Kidney capillary endothelial cell (primary cell): Measurements from ENCODE around the gene PGBD1.
A peak's percentile ranks its signal among the peaks of the same experiment; 100 is the strongest.

ENCODE experiments used
- DNase-seq: peaks from one replicate; pipeline ENCODE4 v3.0.0-alpha.2; 2018; ENCODE audit warnings: low spot score

Gene PGBD1

DNA sequence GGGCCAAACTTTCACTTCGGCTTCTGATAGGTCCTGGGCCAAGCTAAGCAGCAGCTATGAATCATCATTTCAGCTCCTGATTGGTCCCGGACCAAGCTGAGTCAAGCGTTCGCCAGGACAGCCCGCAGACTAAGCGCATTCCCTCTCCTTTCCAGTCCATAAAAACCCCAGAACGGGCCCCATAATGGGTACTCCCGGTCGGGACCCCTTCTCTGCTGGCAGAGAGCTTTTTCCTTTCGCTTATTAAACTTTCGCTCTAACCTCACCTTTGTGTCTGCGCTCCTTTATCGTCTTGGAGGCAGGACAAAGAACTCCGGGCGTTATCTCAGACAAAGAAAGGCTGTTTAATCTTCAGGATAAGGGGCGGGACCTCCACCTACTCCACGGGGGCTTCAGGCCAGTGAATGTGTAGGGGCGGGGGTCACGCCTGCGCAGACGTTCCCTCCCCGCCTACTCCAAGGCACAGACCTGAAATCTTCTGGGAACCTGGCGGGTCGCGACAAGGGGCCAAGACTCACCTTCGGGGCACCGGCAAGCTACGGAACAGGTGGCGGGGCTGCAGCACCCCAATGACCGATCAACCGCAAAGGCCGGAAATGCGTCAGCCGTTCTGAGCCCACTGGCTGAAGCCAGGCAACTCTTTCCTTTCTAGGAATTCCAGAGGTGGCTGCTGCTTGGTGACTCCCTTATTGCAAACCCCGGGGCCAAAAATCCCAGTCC is 54.4 kb downstream of the PGBD1 start, which contains the start of gene ZSCAN31:
Gene ZSCAN31, minus strand, starts transcription at position 585 of the 720 bp plus-strand sequence. CDS start 6,465 bp downstream, outside the sequence.
- peak; percentile 95 for DNase-seq

- peak; percentile 23 for DNase-seq
These were observed 55.1 kb downstream of the PGBD1 start for GRCh38 chr6:28336284-28337120.

- no peak for DNase-seq
These were observed 55.7 kb downstream of the PGBD1 start for GRCh38 chr6:28337121-28337520.

- DNase-seq, result no peak
These were observed 59.1 kb downstream of the PGBD1 start for GRCh38 chr6:28340310-28341095.

GRCh38 chr6:28343898-28344677 is 62.7 kb downstream of the PGBD1 start:
- no peak for DNase-seq

DNA sequence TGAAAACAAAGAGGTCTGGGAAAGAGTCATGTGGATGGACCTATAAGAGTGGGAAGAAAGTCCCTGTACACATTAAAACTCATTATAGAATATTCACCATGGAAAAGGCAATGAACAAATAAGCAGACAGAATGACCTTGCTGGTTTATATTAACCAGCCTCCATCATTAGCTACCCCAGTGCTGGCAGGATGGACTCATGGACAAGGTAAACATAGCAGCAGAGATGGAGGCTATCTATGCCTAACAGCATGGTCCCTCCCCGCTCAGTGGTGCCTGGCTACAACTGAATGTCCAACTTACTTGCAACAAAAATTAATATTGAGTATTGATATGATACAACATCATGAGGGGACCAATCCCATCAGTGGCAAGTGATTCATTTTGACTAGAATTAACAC is 63.8 kb downstream of the PGBD1 start:
- DNase-seq, result no peak

DNA sequence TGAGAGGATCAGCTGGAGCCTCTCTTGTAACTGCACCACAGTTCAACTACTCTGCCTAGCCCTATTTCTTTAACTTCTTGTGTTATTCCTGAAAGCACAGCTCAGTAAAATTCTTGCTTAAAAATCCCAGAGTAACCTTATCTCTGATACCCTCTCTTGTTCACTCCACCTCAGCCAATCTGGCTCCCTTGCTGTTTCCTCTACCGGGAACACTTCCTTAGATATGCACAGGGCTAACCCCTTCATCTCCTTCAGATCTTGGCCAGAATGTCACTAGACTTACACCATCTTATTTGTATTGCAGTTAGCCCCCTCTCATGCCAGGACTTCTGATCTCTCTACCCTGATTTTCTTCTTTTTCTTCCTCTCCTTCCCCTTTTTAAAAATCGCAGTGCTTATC is 65.7 kb downstream of the PGBD1 start:
- no peak for DNase-seq

DNA sequence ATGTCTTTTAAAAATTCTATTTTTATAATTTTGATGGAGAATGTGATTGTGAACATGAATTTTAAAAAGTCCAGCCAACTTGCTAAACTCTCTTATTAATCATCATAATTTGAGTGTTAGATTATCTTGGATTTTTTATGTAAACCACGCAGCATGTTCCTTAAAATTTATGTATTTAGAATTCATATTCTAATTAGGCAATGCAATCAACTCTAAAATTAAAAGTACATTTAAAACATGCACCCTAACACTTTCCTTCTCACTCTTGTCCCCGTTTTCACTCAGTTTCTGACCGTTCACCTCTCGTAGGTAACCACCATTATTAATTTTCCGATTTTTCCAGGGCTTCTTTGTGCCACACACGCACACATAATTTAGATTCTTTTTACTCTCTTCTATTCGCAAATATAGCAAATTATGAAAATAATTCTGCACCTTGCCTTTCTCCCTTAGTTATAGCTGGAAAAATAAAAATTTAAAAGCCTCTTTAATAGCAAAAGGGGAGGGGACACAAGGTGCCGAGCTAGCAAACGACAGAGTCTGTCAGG is 68.0 kb downstream of the PGBD1 start:
- DNase-seq, result no peak

DNA sequence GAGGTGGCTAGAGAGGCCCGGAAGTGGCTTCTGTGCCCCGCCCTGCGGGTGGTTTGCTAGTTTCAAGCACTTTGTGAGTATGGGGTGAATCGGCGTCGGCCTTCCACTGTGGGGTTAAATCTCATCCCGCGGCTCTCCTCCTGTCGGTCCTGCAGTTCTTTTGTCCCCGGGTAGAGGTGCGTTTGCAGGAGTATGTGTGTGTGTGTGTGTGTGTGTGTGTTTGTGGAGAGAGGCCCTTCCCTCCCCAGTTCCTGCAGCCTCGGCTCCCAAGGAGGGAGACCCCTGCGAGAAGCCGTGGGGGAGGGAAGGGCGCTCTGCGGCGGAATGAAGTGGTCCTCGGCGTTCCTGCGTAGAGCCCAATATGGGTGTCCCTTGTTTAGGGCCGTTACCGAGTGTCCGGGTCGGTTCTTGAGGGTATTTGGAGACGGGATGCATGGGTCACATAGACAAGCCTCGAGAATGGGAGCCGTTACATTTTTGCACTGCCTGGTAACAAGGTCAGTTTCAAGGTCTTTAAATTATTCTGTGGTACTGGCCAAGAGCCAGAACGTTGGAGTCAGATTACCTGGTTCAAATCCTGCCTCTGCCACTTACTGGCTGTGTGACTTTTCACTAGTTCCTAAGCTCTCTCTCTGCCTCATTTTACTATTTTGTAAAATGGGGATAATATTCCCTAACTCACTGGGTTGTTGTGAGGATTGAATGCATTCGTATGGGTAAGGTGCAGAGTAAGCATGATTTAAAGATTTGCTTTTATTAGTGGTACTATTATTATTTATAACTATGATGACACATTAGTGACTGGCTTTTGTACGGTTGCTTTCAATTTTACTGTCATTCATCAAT is 68.7 kb downstream of the PGBD1 start, which contains the start of gene ZKSCAN3:
Gene ZKSCAN3, plus strand, starts transcription at position 56 of the 846 bp plus-strand sequence. CDS start 9,640 bp downstream, outside the sequence.
- DNase-seq, result peak; percentile 68

GRCh38 chr6:28351087-28351486 is 69.7 kb downstream of the PGBD1 start:
- no peak for DNase-seq

DNA sequence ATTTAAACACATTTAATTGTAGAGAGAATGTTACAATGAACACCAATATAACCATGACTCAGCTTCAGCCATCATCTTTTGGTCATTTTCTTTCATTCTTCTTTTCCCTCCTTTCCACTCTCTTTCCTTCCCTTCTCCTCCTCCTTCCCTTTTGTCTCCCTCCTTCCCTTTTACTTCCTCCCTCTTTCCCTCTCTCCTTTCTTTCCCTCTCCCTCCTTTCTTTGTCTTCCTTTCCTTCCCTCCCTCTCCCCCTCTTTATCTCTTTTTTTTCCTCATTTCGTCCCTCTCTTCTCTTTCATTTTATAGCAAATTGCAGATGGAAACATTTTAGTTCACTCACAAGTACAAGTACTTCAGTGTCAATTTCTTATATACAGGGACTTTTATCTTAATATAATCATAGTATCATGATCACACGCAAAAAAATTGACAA is 70.1 kb downstream of the PGBD1 start:
- DNase-seq, result no peak
